ENCODE data around the gene MAPRE3.
"Not testable (repeated sequence)": the region's sequence is repeated elsewhere in the genome, so short reads cannot be mapped to it uniquely, and the experiment has no call there.

MAPRE3 gene

DNA sequence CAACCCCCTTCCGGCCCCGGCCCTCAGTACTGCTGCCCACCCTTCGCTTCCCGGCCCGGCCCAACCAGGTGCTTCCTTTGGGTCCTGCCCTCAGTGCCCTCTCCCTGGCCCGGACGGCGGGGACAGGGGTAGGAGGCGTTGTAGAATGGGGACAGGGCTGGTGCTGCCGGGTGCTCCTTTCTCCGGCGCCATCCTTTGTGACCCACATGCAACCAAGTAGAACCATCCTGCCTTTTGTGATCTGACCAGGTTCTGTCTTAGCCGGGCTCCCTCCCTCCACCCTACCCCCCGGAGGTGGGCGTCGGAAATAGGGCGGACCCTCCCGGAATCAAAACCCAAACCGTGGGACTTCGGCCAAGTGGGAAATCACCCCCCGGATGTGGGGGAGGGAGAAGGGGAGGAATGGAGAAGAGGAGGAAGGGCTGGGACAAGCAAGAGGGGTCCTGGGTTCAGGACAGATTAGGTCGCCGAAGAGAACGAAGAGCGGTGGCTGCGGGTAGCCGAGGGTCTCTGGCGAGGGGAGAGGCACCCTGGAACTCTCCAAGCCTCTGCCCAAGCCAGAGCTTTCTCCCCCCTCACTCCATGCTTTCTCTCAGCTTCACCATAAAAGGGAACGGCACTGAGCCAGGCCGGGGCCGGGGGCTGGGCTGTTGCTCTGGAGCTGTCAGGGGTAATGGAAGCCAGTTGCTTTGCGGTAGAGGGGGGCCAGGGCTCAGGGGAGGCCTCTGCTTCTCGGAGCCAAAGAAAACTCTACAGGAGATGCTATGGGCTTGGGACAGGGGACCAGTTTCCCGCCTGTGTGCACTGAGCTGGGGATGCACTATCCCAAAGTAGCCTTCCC, 101.8 kb downstream of the MAPRE3 start:
- DNase-seq: peak; percentile 58

DNA sequence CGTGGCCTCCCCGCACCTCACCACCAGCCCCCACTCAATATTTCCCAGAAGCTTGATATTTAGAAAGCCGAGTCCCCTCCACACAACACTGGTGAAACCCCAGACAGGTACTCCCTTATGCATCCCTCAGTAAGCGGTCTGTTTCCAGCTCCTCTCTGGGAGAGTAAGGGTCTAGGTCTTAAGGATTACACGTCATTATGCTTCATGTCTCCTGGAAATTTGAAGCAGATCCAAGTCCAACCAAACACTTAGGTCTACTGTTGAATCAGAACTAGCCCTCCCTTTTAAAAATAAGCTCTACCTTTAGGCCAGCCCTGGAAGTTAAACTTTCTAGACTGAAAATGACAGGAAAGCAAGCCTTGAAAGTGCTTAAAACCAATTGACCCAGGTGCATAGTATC, 102.5 kb downstream of the MAPRE3 start:
- DNase-seq: no peak

DNA sequence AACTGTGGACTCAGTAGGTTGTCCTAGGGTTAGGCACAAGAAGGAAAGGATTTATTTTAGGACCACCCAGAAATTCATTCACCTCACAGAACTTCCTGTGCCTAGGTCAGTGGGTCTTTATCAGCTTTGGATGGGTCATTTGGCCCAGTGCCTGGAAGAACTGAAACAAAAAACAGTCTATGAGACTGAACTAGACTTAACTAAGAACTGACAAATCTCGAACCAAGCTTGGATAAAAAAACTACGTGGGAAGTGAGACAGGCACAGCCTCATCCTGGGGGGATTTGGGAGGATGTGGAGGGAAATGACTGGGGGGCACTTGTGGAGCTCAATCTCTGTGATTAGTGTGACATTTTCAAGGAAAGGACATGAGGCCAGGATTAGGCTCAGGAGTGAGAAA, 103.3 kb downstream of the MAPRE3 start:
- peak; percentile 35 for DNase-seq

- peak; percentile 33 for DNase-seq
Measured at GRCh38 chr2:27074738-27075565, 104.5 kb downstream of the MAPRE3 start.

- DNase-seq: not testable (repeated sequence)
Measured at GRCh38 chr2:27075566-27075871, 105.1 kb downstream of the MAPRE3 start.

DNA sequence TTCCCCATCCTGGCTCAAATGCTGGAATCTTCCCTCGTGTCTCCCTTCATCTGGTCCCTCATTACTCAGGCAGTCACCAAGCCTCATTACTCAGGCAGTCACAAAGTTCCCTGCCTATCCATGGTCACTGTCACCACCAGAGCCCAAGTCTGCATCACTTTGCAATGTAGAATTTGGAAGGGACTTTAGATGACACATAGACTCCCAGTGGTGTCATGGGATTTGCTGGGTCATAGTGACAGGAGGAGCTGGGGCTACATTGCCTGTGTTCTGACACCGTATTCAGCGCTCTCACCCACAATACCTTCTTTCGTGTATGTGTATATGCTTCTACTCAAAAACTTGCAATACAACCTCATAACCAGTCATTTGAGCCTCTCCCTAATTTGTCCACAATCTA, 105.9 kb downstream of the MAPRE3 start:
- DNase-seq: no peak
